ENCODE measurements around the gene AKR7A2. TPM values are rescaled to one million over a fixed set of nuclear protein-coding genes. Genes with fewer than 3 reads are reported as not detected.
A peak's percentile ranks its signal among the peaks of the same experiment; 100 is the strongest.

Gene AKR7A2
- total and polyA plus RNA-seq, 12 donors: 20.0 to 235 (median 110) TPM

DNA sequence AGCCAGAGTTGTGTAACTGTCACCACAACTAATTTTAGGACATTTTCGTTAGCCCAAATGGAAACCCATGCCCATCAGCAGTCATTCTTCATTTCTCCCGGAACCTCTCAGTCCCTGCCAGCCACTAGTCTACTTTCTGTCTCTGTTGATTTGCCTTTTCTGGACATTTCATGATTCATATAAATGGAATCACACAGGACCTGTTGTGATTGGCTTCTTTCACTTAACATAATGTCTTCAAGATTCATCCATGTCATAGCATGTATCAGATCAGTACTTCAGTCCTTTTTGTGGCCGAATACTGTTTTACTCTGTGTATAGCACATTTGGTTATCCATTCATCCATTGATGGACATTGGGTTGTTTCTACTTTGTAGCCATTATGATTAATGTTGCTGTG, 7.3 kb upstream of the AKR7A2 start:
- H3K27ac ChIP-seq: peak overlapping the region in 1 of 5 donors; percentile 32
- DNase-seq: peak in 1 of 7 donors; percentile 4
- peaks cover 8 to 30% of the 10 kb centered on the region in 2 donors for H3K4me1 ChIP-seq (replicated peaks in 1 of 2)
- TF ChIP-seq POLR2A (IDR thresholded peaks at IDR 0.05): no peak
- H3K9me3 ChIP-seq (replicated peaks in 1 of 3): no peaks in the 10 kb centered on the region
- no peak overlapping the region for H3K4me3 ChIP-seq
- intact Hi-C loops (cut with DNase I): no loop called here
- H3K36me3 ChIP-seq (replicated peaks in 1 of 2): peaks cover 0 to 19% of the 10 kb centered on the region in 2 donors
- H3K27me3 ChIP-seq: no peaks in the 10 kb centered on the region
- 59 to 80% (median 70%) methylated on average over 3 of the region's 3 CpGs for WGBS, 4 donors

- Histone ChIP-seq H3K4me3 (no peak overlapping the region), H3K36me3 (replicated peaks in 1 of 2) (peaks cover 0 to 13% of the 10 kb centered on the region in 2 donors), H3K27me3 (no peaks in the 10 kb centered on the region), H3K27ac (no peak overlapping the region), H3K4me1 (replicated peaks in 1 of 2) (peaks cover 22 to 46% of the 10 kb centered on the region in 2 donors), H3K9me3 (replicated peaks in 1 of 3) (no peaks in the 10 kb centered on the region)
- intact Hi-C loops (cut with DNase I): no loop called here
- peak in 1 of 7 donors; percentile 23 for DNase-seq
- WGBS, 4 donors: 77 to 100% (median 87%) methylated on average over 4 to 13 of the region's 13 CpGs
- TF ChIP-seq POLR2A (IDR thresholded peaks at IDR 0.05): no peak
- TF ChIP-seq, protein P1, sequence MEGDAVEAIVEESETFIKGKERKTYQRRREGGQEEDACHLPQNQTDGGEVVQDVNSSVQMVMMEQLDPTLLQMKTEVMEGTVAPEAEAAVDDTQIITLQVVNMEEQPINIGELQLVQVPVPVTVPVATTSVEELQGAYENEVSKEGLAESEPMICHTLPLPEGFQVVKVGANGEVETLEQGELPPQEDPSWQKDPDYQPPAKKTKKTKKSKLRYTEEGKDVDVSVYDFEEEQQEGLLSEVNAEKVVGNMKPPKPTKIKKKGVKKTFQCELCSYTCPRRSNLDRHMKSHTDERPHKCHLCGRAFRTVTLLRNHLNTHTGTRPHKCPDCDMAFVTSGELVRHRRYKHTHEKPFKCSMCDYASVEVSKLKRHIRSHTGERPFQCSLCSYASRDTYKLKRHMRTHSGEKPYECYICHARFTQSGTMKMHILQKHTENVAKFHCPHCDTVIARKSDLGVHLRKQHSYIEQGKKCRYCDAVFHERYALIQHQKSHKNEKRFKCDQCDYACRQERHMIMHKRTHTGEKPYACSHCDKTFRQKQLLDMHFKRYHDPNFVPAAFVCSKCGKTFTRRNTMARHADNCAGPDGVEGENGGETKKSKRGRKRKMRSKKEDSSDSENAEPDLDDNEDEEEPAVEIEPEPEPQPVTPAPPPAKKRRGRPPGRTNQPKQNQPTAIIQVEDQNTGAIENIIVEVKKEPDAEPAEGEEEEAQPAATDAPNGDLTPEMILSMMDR (IDR thresholded peaks at IDR 0.05): no peak
Observed at GRCh38 chr1:19317126-19317910, 5.4 kb upstream of the AKR7A2 start.

DNA sequence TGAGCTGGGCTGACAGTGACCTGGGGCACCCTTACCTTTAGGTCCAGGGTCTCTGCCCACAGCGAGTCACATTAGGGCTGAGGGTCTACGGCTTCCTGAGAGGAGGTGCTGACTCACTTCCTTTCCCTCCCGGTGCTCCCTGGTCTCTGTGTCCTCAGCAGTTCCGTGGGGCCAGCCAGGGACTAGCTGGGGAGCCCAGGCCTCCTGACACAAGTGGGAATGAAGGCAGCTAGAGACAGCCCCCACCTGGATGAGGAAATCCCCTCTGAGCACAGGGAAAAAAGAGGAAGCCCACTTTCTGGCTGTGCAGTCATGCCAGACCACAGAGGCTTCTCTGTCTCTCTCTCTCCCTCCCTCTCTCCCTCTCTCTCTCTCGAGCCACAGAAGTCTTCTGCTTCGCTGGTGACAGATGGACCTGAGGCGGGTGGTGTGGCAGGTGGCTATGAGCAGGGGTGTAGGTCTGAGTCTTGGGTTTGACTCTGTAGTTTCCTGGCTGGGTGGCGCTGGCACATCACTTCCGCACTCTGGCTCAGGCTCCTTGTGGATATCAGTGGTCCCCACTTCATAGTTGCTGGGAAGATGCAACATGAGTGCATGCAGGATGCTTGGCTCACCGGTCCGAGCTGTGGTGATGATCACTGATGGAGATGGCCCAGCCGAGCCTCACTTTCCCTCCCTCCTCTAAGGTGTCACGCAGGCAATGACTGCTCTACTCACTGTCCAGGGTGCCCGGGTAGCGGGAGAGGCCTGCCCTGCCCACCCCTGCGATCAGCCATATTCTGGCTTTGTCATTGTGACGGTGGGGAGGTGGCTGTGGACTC, 3.6 kb upstream of the AKR7A2 start:
- 64 to 81% (median 68%) methylated on average over 4 to 17 of the region's 17 CpGs for WGBS, 4 donors
- H3K36me3 ChIP-seq (replicated peaks in 1 of 2): peaks cover 0 to 13% of the 10 kb centered on the region in 2 donors
- H3K27me3 ChIP-seq: no peaks in the 10 kb centered on the region
- no peaks in the 10 kb centered on the region for H3K9me3 ChIP-seq (replicated peaks in 1 of 3)
- H3K4me1 ChIP-seq (replicated peaks in 1 of 2): peaks cover 30 to 41% of the 10 kb centered on the region in 2 donors
- no peak overlapping the region for H3K4me3 ChIP-seq
- TF ChIP-seq, protein P1 (IDR thresholded peaks at IDR 0.05): no peak
- TF ChIP-seq POLR2A (IDR thresholded peaks at IDR 0.05): no peak
- peak overlapping the region in 1 of 5 donors; percentile 59 for H3K27ac ChIP-seq
- intact Hi-C loops (cut with DNase I): no loop called here
- peak in 1 of 7 donors; percentile 22 for DNase-seq

DNA sequence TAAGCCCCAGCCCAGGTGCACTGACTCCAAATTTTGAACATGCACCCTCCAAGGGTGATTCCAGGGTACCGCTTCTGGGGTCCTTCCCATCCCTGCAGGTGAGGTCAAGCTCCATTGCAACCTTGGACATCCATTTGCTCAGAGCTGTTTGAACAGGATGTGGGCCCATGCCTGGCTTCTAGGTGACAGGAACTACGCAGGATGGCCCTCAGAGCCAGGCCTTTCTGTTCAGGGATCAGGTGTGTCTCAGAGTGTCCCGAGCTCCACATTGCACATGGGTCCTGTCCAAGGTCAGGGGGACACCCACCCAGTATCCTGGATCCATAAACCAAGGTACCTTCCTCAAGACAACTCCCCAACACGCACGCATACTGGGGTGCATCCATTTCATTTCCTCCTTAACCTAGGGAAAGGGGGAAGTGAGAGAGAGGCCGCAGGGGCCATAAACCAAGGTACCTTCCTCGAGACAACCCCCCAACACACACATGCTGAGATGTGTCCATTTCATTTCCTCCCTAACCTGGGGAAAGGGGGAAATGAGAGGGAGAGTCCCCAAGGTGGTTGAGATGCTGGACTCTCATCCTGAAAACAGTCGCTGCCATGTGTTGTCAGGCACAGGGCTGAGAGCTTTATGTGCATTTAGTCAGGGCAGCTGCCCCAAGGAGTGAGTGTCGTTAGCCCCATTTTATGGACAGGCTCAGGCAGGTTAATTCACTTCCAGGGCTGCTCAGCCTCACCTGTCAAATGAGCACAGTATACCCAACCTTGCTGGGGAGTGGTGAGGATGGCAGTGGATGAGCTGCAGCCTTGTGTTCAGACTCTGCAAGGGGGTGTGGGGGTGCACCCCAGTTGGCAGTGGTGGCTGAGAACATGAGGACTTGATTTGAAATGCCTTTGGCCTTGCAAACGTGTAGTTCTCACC, 2.3 kb upstream of the AKR7A2 start:
- 82 to 92% (median 86%) methylated on average over 8 to 10 of the region's 10 CpGs for WGBS, 4 donors
- peaks cover 30 to 48% of the 10 kb centered on the region in 2 donors for H3K4me1 ChIP-seq (replicated peaks in 1 of 2)
- TF ChIP-seq, protein P1 (IDR thresholded peaks at IDR 0.05): no peak
- TF ChIP-seq POLR2A (IDR thresholded peaks at IDR 0.05): no peak
- DNase-seq: peak in 1 of 7 donors; percentile 49
- peak overlapping the region in 1 of 5 donors; percentile 6 for H3K27ac ChIP-seq
- H3K27me3 ChIP-seq: no peaks in the 10 kb centered on the region
- intact Hi-C loops (cut with DNase I): no loop called here
- no peaks in the 10 kb centered on the region for H3K9me3 ChIP-seq (replicated peaks in 1 of 3)
- no peak overlapping the region for H3K4me3 ChIP-seq
- peaks cover 0 to 13% of the 10 kb centered on the region in 2 donors for H3K36me3 ChIP-seq (replicated peaks in 1 of 2)
